ENCODE data around the gene ACAT2.
"Not testable (repeated sequence)": the region's sequence is repeated elsewhere in the genome, so short reads cannot be mapped to it uniquely, and the experiment has no call there.

The ACAT2 gene

GRCh38 chr6:159730332-159730676, 31.5 kb upstream of the ACAT2 start:
- no peak for DNase-seq (ENCODE audit: low read depth)

GRCh38 chr6:159732550-159732949, 29.3 kb upstream of the ACAT2 start:
- DNase-seq (ENCODE audit: low read depth): not testable (repeated sequence)

- DNase-seq (ENCODE audit: low read depth): not testable (repeated sequence)
These were observed 28.4 kb upstream of the ACAT2 start for GRCh38 chr6:159733395-159733794.

GRCh38 chr6:159736908-159737307, 24.9 kb upstream of the ACAT2 start:
- no peak for DNase-seq (ENCODE audit: low read depth)

GRCh38 chr6:159739341-159739740, 22.5 kb upstream of the ACAT2 start:
- no peak for DNase-seq (ENCODE audit: low read depth)

- DNase-seq (ENCODE audit: low read depth): no peak
These were observed 19.7 kb upstream of the ACAT2 start for GRCh38 chr6:159742165-159742564.

GRCh38 chr6:159745081-159745480, 16.8 kb upstream of the ACAT2 start:
- DNase-seq (ENCODE audit: low read depth): no peak

GRCh38 chr6:159746759-159747158, 15.1 kb upstream of the ACAT2 start:
- DNase-seq (ENCODE audit: low read depth): no peak

- DNase-seq (ENCODE audit: low read depth): not testable (repeated sequence)
These were observed 13.7 kb upstream of the ACAT2 start for GRCh38 chr6:159748127-159748526.

- no peak for DNase-seq (ENCODE audit: low read depth)
These were observed 10.4 kb upstream of the ACAT2 start for GRCh38 chr6:159751448-159751847.

- DNase-seq (ENCODE audit: low read depth): no peak
These were observed 8.6 kb upstream of the ACAT2 start for GRCh38 chr6:159753081-159753872.

- no peak for DNase-seq (ENCODE audit: low read depth)
These were observed 7.4 kb upstream of the ACAT2 start for GRCh38 chr6:159754401-159754800.

- no peak for DNase-seq (ENCODE audit: low read depth)
These were observed 6.6 kb upstream of the ACAT2 start for GRCh38 chr6:159754959-159755914.

GRCh38 chr6:159756508-159756907, 5.3 kb upstream of the ACAT2 start:
- no peak for DNase-seq (ENCODE audit: low read depth)

- DNase-seq (ENCODE audit: low read depth): no peak
These were observed 3.5 kb upstream of the ACAT2 start for GRCh38 chr6:159758031-159759001.

GRCh38 chr6:159759645-159760044, 2.2 kb upstream of the ACAT2 start:
- DNase-seq (ENCODE audit: low read depth): no peak

- DNase-seq (ENCODE audit: low read depth): no peak
These were observed 1.2 kb upstream of the ACAT2 start for GRCh38 chr6:159760602-159761057.

- DNase-seq (ENCODE audit: low read depth): no peak
These were observed 544 bp upstream of the ACAT2 start for GRCh38 chr6:159761129-159761872.

GRCh38 chr6:159762681-159763293, 942 bp downstream of the ACAT2 start:
- DNase-seq (ENCODE audit: low read depth): no peak

- DNase-seq (ENCODE audit: low read depth): no peak
These were observed 5.1 kb downstream of the ACAT2 start for GRCh38 chr6:159766906-159767305.

- no peak for DNase-seq (ENCODE audit: low read depth)
These were observed 7.6 kb downstream of the ACAT2 start for GRCh38 chr6:159769470-159769869.

All from stimulated activated CD8-positive, alpha-beta memory T cell treated with anti-CD3 and anti-CD28 coated beads, Interleukin-12 subunit alpha, Interleukin-12 subunit beta, amount 100 ng/mL, for 4 hours (primary cell).